H54 (cell line): ENCODE data around the gene ADGRL1.
"Not testable (repeated sequence)": the region's sequence is repeated elsewhere in the genome, so short reads cannot be mapped to it uniquely, and the experiment has no call there.

Experiments used
- DNase-seq: peaks from one replicate; pipeline ENCODE4 v3.0.0; 2011; ENCODE audit warnings: low spot score, mixed read lengths; ENCODE audit not compliant: insufficient read length
- FAIRE-seq: peaks from 3 replicates; lab custom pipeline; 2011; peaks lifted over from hg19 to GRCh38; lab: Jason Lieb, UNC
- POLR2A ChIP-seq: IDR thresholded peaks from 2 replicates; pipeline ENCODE4 v1.6.1; 2011; ENCODE audit warnings: low read depth, mild to moderate bottlenecking, low read length

ADGRL1 gene

DNA sequence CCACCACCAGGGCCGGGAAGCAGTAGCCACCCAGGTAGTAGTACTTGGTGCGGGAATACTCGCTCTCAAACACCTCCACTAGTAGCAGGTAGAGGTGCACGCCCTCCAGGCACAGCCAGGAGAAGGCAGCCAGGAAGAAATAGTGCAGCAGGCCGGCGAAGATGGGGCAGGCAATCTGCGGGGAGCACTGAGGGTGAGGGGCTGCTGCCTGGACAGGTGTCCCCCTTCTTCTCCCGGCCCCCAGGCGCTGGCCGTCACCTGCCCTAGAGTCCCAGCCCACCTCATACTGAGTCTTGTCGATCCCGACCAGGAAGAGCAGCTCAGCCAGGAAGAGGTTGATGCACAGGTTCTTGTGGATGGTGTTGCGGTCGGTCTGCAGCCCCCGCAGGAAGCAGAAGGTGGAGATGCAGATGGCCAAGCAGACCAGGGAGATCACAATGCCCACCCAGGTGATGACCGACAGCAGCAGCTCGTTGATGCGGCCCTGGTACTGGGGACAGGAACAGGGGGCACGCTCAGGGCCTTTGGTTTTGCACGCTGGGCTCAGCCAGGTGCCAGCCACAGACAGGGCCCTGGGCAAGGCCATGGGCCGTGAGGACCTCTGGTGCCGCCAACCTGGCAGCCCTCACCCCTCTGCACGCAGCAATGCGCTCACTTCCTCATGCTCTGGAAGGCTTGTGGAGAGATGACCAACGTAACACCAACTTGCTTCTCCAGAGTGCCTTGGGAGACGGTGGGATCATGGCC lies 48.8 kb downstream of the ADGRL1 start:
- no peak for TF ChIP-seq POLR2A
- FAIRE-seq (no peak), DNase-seq (no peak)

DNA sequence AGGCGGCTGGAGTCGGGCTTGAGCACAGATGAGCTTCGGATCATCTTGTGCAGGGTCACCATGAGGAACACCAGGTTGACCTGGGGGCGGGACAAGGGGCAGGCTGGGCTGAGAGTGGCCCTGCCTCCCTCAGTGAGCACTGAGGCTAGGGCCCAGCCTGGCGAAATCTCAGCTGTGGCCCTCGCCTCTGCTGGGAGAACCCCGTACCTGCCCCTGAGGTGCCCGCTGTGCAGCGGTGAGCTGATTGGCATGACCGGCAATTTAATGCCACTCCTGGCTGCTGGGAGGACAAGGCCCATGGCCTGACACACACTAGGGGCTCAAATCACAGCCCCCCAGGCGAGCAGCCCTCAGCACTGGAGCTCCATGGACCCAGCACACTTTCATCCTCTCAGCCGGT lies 49.8 kb downstream of the ADGRL1 start:
- no peak for DNase-seq
- TF ChIP-seq POLR2A = no peak
- no peak for FAIRE-seq

DNA sequence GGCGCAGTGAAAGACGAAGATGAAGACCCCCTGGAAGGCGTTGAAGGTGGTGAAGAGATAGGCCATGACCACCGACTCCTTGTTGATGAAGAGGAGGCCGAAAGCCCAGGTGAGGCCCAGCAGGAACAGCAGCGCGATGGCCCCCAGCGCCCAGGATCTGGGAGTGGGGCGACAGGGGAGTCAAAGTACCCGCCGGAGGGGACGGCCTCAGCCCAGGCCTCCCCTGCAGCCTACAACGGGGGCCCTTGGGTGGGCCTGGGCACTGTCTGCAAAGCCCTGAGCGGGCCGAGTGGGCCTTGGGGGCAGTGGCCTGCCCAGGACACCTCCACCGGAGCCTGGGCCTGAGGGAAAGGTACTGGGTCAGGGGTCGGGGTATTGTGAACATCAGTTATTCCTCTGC lies 50.6 kb downstream of the ADGRL1 start:
- no peak for TF ChIP-seq POLR2A
- FAIRE-seq (no peak), DNase-seq (no peak)

- TF ChIP-seq POLR2A = no peak
- FAIRE-seq = no peak
- no peak for DNase-seq
Observed at GRCh38 chr19:14152713-14153112, 53.3 kb downstream of the ADGRL1 start.

GRCh38 chr19:14150770-14151661 lies 55.0 kb downstream of the ADGRL1 start:
- DNase-seq = no peak
- no peak for TF ChIP-seq POLR2A
- no peak for FAIRE-seq

DNA sequence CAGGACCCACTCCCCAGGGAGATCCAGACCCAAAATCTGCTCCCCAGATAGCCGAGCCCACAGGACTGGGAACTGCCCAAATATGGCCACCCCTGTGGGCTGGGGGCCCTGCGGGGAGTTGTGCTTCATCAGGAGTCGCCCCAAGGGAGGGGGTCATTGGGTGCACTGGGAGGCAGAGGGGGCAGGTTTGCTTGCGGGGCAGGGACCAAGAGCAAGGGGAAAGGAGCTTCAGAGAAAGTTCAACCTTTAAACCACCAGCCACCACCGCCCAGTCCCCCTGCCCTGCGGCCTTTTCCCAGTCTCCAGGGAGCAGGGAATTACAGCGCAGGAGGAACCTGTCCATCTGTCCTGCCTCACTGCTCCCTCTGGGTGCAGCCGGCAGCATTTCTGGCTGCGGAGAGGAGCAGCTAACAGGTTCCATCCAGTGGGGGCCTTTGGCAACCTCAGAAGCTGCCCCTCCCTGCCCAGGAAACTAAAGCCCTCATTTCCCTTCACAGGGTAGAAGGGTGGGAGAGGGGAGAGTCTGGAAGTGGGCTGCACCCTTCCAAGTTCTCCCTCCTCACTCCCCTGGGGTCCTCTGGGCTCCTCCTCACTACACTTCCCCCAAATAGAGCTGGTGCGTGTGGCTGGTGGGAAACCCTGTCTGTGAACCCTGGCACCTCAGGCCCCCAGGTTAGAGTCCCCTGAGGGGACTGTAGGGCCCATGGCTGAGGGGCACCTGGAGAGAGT lies 55.8 kb downstream of the ADGRL1 start:
- no peak for TF ChIP-seq POLR2A
- DNase-seq (no peak), FAIRE-seq (no peak)

DNA sequence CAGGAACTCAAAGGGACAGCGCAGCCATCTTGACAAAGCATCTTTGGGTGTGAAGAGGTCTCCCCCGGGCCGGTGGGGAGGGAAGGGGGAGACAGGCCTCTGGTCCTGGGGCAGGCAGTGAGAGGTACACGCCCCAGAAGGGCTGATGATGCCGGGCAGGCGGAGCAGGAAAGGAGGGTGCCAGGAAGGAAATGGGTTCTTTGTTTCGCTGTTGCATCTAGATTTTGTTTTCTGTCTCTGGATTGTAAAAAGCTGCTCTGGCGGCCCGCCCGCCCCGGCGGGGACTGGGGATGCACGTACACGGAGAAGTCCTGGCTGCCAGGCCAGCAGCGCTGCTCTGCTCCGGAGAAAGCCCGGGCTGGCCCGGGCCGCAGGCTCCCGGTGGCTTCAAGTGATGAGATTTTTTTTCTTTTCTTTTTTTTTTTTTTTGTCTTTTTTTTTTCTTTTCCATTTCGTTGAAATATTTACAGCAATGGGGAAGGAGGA lies 56.4 kb downstream of the ADGRL1 start:
- TF ChIP-seq POLR2A = no peak
- FAIRE-seq = no peak
- DNase-seq = no peak

DNA sequence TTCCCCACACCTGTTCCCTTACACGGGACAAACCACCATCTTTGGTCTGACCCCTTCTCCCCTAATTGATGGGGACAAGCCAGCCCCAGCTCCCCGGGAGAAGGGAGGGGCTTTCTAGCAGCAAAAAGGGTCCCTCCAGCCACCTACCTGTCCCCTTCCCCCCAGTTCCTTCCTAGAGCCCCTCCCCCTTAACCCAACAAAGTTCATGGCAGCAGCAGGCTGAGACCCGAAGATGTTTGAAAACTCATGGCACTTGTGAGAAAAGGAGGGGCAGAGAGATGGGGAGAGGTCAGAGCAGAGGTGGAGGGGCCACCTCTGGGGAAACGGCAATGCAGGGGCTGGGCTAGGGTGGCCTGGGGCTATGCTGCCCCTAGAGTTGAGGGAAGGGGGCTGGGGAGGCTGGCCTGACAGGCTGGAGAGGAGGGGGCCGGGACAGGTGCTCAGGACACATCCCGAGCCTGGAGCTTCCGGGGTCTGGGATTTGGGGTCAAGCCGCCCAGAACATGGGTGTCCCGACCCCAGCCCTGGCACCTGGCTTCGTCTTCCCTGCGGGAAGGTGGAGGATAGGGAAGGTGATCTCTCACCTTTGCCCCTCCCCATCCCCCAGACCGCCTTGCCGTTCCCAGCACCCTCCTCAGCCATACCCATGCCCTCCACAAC lies 57.1 kb downstream of the ADGRL1 start:
- TF ChIP-seq POLR2A = no peak
- FAIRE-seq (no peak), DNase-seq (no peak)

GRCh38 chr19:14147797-14148605 lies 58.0 kb downstream of the ADGRL1 start:
- TF ChIP-seq POLR2A = no peak
- FAIRE-seq (no peak), DNase-seq (peak; percentile 52)

DNA sequence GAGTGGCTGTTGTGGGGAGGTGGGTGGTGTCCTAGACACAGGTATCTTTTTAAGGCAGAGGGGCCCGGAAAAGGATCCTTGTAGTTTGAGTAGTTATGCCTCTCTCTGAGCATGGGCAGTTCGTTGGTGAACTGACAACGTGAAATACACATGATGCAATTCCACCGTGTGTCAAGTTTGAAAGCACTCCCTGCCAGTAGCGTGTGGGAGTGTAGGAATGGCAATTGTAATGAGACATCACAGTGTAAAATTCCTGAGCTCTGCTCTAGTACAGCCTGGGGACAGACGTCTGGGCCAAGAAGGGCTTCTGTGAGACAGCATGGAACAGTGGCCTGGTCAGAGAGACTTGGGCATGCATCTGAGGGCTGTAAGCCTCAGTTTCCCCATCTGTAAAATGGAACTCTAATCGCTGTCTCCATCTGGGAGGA lies 59.2 kb downstream of the ADGRL1 start:
- no peak for FAIRE-seq
- DNase-seq = peak; percentile 76

GRCh38 chr19:14146169-14146568 lies 59.8 kb downstream of the ADGRL1 start:
- DNase-seq, FAIRE-seq: not testable (repeated sequence)

More for the DNA sequence above, 59.2 kb downstream of the ADGRL1 start:
- TF ChIP-seq POLR2A = no peak

DNA sequence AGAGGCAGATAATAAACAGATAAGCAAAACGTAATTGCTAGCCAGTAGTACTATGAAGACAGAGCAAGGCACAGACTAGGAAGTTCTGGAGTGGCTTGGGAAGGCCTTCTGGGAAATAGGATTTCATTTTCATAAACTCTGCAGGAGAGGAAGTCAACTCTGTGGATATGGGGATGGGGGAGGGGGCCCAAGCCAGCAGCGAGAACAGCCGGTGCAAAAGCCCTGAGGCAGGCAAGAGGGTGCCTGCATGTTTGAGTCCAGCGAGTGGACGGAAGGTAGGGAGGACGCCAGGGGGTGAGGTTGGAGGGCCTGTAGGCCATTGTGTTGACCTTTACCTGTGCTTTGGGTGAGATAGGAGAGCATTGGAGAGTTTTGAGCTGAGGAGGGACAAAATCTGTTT lies 60.6 kb downstream of the ADGRL1 start:
- DNase-seq = no peak
- TF ChIP-seq POLR2A = no peak
- no peak for FAIRE-seq
